GM12801 (cell line): ENCODE results near the gene GAR1.

ENCODE experiments used
- CTCF ChIP-seq: IDR thresholded peaks from one replicate; pipeline ENCODE4 v1.5.1; 2011; ENCODE audit warnings: control low read depth; ENCODE audit not compliant: insufficient read length; ENCODE audit errors: extremely low read depth

The GAR1 gene

GRCh38 chr4:109872950-109873656, 57.5 kb downstream of the GAR1 start:
- no peak for TF ChIP-seq CTCF

GRCh38 chr4:109873791-109874514, 58.4 kb downstream of the GAR1 start:
- no peak for TF ChIP-seq CTCF
